Measurements from ENCODE around the gene ZNF281. TPM values are rescaled to one million over a fixed set of nuclear protein-coding genes. Genes with fewer than 3 reads are reported as not detected.

Gene ZNF281
- total RNA-seq, 1 donor from 2014 or later: 36.5 TPM

DNA sequence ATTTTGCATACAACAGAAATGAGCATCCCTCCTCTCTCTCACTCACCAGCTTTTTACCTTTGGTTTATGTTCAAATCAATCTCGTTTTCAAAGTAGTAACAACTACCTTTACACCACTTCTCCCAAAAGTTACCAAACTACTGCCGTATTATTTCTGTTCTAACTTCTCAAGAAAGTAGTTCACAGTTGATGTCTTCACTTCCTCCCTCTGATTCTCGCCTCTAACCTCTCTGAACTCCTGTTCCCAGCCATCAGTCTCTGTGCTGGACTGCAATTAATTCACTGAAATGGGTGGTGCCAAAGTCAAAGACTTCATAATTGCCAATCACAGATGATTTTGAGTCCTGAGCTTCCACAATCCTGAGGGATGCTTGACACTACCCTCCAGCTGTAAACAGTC, 54.0 kb downstream of the ZNF281 start:
- no peaks in the 10 kb centered on the region for H3K36me3 Mint-ChIP-seq (ENCODE audit: low read depth)
- H3K27me3 Mint-ChIP-seq (ENCODE audit: low read depth): no peaks in the 10 kb centered on the region
- H3K4me3 Mint-ChIP-seq: no peak overlapping the region
- TF ChIP-seq, protein P1, sequence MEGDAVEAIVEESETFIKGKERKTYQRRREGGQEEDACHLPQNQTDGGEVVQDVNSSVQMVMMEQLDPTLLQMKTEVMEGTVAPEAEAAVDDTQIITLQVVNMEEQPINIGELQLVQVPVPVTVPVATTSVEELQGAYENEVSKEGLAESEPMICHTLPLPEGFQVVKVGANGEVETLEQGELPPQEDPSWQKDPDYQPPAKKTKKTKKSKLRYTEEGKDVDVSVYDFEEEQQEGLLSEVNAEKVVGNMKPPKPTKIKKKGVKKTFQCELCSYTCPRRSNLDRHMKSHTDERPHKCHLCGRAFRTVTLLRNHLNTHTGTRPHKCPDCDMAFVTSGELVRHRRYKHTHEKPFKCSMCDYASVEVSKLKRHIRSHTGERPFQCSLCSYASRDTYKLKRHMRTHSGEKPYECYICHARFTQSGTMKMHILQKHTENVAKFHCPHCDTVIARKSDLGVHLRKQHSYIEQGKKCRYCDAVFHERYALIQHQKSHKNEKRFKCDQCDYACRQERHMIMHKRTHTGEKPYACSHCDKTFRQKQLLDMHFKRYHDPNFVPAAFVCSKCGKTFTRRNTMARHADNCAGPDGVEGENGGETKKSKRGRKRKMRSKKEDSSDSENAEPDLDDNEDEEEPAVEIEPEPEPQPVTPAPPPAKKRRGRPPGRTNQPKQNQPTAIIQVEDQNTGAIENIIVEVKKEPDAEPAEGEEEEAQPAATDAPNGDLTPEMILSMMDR (conservative IDR thresholded peaks at IDR 0.05): no peak
- peaks cover 3% of the 10 kb centered on the region for H3K4me1 Mint-ChIP-seq
- no peak overlapping the region for H3K27ac Mint-ChIP-seq (ENCODE audit: unreplicated experiment)
- no peak for DNase-seq (ENCODE audit: low read depth, low spot score)
- no peaks in the 10 kb centered on the region for H3K9me3 Mint-ChIP-seq

Other genes with a start within 250 kb of the ZNF281 start
- 22.0 and 23.7 TPM in 2 replicates for gene KIF14, start 210.7 kb upstream of the ZNF281 start, total RNA-seq